ENCODE measurements around the gene MYLIP. TPM values are rescaled to one million over a fixed set of nuclear protein-coding genes. Genes with fewer than 3 reads are reported as not detected.

MYLIP gene
- total and polyA plus RNA-seq, 2 donors (not counting 1 experiment from before 2014, with no cell fraction given), result 40.6 to 104 TPM

DNA sequence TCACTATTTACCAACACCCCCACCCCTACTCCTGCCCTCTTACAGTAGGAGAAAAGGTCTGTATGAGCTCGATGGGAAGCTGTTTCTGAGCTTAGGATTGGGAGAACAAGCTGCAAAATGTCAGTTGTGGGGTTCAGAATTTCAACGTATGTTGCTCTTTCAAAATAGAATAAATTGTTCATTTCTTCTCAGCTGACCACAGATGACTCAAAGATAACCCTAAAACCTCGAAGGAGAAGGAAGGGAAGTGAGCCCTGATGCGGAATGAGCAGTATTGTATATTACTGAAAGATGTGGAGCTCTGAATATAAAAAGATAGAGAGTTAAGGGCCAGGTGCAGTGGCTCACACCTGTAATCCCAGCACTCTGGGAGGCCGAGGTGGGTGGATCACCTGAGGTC lies 35.9 kb upstream of the MYLIP start:
- ChIA-PET CTCF (no interaction called here), POLR2A (no interaction called here)
- no peak for ATAC-seq (ENCODE audit: low read depth)
- H3K27me3 Mint-ChIP-seq, result peaks cover 4% of the 10 kb centered on the region
- H3K27ac ChIP-seq (ENCODE audit: low read length in 2 of 2), result no peak overlapping the region
- TF ChIP-seq EZH2 (IDR thresholded peaks at IDR 0.05; ENCODE audit: borderline replicate concordance, insufficient read depth, low read depth, low read length, poor library complexity, severe bottlenecking), result no peak
- TF ChIP-seq, protein P1, sequence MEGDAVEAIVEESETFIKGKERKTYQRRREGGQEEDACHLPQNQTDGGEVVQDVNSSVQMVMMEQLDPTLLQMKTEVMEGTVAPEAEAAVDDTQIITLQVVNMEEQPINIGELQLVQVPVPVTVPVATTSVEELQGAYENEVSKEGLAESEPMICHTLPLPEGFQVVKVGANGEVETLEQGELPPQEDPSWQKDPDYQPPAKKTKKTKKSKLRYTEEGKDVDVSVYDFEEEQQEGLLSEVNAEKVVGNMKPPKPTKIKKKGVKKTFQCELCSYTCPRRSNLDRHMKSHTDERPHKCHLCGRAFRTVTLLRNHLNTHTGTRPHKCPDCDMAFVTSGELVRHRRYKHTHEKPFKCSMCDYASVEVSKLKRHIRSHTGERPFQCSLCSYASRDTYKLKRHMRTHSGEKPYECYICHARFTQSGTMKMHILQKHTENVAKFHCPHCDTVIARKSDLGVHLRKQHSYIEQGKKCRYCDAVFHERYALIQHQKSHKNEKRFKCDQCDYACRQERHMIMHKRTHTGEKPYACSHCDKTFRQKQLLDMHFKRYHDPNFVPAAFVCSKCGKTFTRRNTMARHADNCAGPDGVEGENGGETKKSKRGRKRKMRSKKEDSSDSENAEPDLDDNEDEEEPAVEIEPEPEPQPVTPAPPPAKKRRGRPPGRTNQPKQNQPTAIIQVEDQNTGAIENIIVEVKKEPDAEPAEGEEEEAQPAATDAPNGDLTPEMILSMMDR (IDR thresholded peaks at IDR 0.05), result no peak
- H3K4me1 ChIP-seq (ENCODE audit: control insufficient read depth in 2 of 2, insufficient read depth in 2 of 2, low read length in 2 of 2), result no peaks in the 10 kb centered on the region
- no peaks in the 10 kb centered on the region for H3K79me2 ChIP-seq (ENCODE audit: control insufficient read depth, insufficient read depth, low read length)
- no peaks in the 10 kb centered on the region for H4K20me1 ChIP-seq (ENCODE audit: control insufficient read depth, insufficient read depth, low read length, poor library complexity, severe bottlenecking)
- no peak overlapping the region for H2AFZ ChIP-seq (ENCODE audit: insufficient read depth, low read depth, low read length, poor library complexity, severe bottlenecking)
- no peak overlapping the region for H3K27ac Mint-ChIP-seq
- intact Hi-C loops (cut with micrococcal nuclease), result no loop called here
- no peak overlapping the region for H3K4me3 ChIP-seq (ENCODE audit: control extremely low read depth in 1 of 5, extremely low read depth in 1 of 5, insufficient read depth in 1 of 5, low read depth in 2 of 5, low read length in 4 of 5)
- no peaks in the 10 kb centered on the region for H3K9me3 ChIP-seq (ENCODE audit: control extremely low read depth in 1 of 3, control insufficient read depth in 2 of 3, insufficient read depth in 1 of 3, low read length in 2 of 3)
- DNase-seq, result no peak
- H3K27me3 ChIP-seq (replicated peaks in 1 of 4; ENCODE audit: control extremely low read depth in 1 of 4, control insufficient read depth in 3 of 4, insufficient read depth in 4 of 4, low read length in 3 of 4), result no peaks in the 10 kb centered on the region
- no peak overlapping the region for H3K9ac ChIP-seq (ENCODE audit: low read length)
- no peak overlapping the region for H3K4me3 Mint-ChIP-seq
- no peak overlapping the region for H3K4me2 ChIP-seq (replicated peaks; ENCODE audit: low read depth, low read length, poor library complexity, severe bottlenecking)
- H3K9me3 Mint-ChIP-seq (ENCODE audit: insufficient read depth), result peaks cover 3% of the 10 kb centered on the region
- no peaks in the 10 kb centered on the region for H3K4me1 Mint-ChIP-seq
- WGBS (ENCODE audit: insufficient coverage), result 57% methylated on average over 1 of the region's 5 CpGs
- H3K36me3 ChIP-seq (replicated peaks in 1 of 2; ENCODE audit: control extremely low read depth in 1 of 2, control insufficient read depth in 1 of 2, extremely low read depth in 1 of 2, insufficient read depth in 2 of 2, low read length in 1 of 2), result no peaks in the 10 kb centered on the region

DNA sequence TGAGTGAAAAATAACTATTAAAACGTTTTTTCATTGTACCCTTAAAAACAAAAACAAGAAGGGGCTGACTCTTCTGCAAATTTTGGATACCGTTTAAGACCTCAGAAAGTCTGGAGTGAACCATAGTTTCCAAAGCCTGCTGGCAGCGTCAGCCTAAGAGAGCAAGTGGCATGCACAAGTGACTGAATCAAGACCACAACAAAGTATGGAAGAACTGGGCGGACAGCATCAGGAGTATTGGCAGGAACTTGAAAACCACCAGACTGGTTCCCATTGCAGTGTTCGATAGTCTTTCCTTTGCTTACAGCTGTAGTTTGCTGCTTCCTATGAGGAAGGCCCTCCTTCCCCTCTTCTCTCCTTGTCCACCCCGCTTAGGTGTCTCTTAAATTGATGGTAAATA lies 33.7 kb upstream of the MYLIP start:
- Histone ChIP-seq H4K20me1 (ENCODE audit: control insufficient read depth, insufficient read depth, low read length, poor library complexity, severe bottlenecking) (no peaks in the 10 kb centered on the region), H3K27me3 (replicated peaks in 1 of 4; ENCODE audit: control extremely low read depth in 1 of 4, control insufficient read depth in 3 of 4, insufficient read depth in 4 of 4, low read length in 3 of 4) (no peaks in the 10 kb centered on the region), H3K79me2 (ENCODE audit: control insufficient read depth, insufficient read depth, low read length) (no peaks in the 10 kb centered on the region), H3K9ac (ENCODE audit: low read length) (no peak overlapping the region), H3K36me3 (replicated peaks in 1 of 2; ENCODE audit: control extremely low read depth in 1 of 2, control insufficient read depth in 1 of 2, extremely low read depth in 1 of 2, insufficient read depth in 2 of 2, low read length in 1 of 2) (no peaks in the 10 kb centered on the region), H3K4me2 (replicated peaks; ENCODE audit: low read depth, low read length, poor library complexity, severe bottlenecking) (no peak overlapping the region), H3K4me1 (ENCODE audit: control insufficient read depth in 2 of 2, insufficient read depth in 2 of 2, low read length in 2 of 2) (no peaks in the 10 kb centered on the region), H3K9me3 (ENCODE audit: control extremely low read depth in 1 of 3, control insufficient read depth in 2 of 3, insufficient read depth in 1 of 3, low read length in 2 of 3) (peaks cover under 1 to 10% (median 2%) of the 10 kb centered on the region in 3 donors), H2AFZ (ENCODE audit: insufficient read depth, low read depth, low read length, poor library complexity, severe bottlenecking) (no peak overlapping the region), H3K27ac (ENCODE audit: low read length in 2 of 2) (no peak overlapping the region), H3K4me3 (ENCODE audit: control extremely low read depth in 1 of 5, extremely low read depth in 1 of 5, insufficient read depth in 1 of 5, low read depth in 2 of 5, low read length in 4 of 5) (no peak overlapping the region)
- TF ChIP-seq, protein P1 (IDR thresholded peaks at IDR 0.05), result no peak
- no peak for TF ChIP-seq EZH2 (IDR thresholded peaks at IDR 0.05; ENCODE audit: borderline replicate concordance, insufficient read depth, low read depth, low read length, poor library complexity, severe bottlenecking)
- Mint-ChIP-seq H3K4me1 (no peaks in the 10 kb centered on the region), H3K9me3 (ENCODE audit: insufficient read depth) (peaks cover 3% of the 10 kb centered on the region), H3K4me3 (no peak overlapping the region), H3K27ac (no peak overlapping the region), H3K27me3 (peaks cover 4% of the 10 kb centered on the region)
- ChIA-PET CTCF (no interaction called here), POLR2A (no interaction called here)
- 57% methylated on average over 3 of the region's 6 CpGs for WGBS (ENCODE audit: insufficient coverage)
- no peak for DNase-seq
- intact Hi-C loops (cut with micrococcal nuclease), result no loop called here
- ATAC-seq (ENCODE audit: low read depth), result no peak

All from B cell (primary cell).